ENCODE data around the gene KRTAP17-1.
"Not testable (repeated sequence)": the region's sequence is repeated elsewhere in the genome, so short reads cannot be mapped to it uniquely, and the experiment has no call there.

Gene KRTAP17-1, protein sequence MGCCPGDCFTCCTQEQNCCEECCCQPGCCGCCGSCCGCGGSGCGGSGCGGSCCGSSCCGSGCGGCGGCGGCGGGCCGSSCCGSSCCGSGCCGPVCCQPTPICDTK

DNA sequence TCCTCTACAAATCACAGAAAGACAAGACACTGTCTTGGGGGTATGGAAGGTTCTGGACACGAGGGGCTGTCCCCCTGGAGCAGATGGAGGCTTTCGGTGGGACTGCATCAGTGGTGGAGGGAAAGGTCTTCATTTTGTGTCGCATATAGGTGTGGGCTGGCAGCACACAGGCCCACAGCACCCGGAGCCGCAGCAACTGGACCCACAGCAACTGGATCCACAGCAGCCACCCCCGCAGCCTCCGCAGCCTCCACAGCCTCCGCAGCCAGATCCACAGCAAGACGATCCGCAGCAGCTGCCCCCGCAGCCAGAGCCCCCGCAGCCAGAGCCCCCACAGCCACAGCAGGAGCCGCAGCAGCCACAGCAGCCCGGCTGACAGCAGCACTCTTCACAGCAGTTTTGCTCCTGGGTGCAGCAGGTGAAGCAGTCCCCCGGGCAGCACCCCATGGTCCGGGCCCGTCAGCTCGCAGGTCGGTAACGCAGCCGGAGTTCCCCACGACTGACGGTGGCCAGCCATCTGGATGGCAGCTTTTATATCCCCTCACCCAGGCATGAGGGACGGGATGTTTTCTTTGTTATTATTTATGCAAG lies at the start of gene KRTAP17-1:
Gene KRTAP17-1 (minus strand): TSS at position 507 of the 591 bp plus-strand sequence. CDS start 60 bp downstream, at position 447.
- no peak for DNase-seq

DNA sequence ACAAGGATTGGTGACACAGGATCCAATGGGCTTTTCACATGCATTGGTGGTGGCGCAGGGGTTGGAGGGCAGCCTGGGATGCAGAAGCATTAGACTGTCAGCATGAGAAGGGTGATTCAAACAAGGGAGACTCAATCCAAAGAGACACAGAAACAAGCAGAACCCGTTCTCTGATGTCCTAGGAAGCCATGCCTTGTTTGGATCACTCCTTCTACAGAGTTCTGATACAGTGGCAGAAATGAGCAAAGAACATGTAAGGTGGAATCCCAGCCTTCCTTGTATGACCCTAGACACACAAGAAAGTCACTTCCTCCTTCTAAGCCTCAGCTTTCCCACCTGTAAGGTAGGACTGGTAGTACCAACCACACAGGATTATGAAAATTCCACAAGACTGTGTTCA lies 48.4 kb upstream of the KRTAP17-1 start:
- no peak for DNase-seq

DNA sequence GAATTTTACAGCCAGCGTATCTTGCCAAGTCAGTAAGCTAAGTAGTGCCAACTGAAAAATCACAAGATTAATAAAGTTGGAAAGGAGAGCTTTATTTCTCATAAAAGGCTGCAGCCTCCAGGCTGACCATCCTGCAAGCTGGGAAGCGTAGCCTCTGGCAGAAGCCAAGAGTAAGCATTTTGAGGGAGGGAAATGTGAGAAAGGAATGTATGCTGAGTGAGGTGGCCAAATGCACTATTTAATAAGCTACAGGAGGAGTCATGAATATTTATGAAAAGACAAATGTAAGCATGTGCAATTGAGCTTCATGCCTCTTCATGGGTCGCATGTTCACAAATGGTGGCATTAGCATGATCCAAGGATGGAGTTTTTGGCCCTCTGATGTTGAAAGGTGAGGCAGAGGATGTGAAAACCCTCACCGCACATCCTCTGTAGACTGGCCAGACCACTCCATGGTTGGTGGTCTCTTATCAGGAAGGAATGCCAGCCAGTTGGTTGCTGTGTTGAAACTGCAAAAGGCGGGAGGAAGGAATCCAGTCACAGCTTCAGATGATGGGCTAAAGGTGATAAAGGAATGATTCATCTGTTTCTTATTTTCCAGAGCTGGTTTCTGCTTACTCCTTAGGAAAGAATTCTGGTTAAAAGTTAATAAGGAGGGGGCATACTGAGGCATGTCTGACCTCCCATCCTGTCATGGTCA lies 44.9 kb upstream of the KRTAP17-1 start:
- DNase-seq, result no peak

DNA sequence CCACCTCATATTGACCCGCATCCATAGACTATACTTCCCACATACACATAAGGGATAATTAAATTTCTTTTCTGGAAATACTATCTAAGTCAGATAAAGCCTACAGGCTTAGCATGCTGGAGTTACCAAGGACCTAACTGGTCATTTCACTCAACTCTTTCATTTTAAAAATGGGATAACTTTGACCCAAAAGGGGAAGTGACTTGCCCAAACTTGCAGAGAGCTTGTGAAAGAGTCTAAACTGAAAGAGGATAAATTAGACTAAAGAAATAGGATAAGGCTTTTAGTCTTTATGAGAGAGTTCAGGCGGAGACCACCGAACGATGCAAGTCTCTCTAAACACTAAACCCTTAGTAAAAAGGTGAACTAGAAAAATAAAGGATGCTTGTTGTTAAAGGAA lies 39.0 kb upstream of the KRTAP17-1 start:
- no peak for DNase-seq

DNA sequence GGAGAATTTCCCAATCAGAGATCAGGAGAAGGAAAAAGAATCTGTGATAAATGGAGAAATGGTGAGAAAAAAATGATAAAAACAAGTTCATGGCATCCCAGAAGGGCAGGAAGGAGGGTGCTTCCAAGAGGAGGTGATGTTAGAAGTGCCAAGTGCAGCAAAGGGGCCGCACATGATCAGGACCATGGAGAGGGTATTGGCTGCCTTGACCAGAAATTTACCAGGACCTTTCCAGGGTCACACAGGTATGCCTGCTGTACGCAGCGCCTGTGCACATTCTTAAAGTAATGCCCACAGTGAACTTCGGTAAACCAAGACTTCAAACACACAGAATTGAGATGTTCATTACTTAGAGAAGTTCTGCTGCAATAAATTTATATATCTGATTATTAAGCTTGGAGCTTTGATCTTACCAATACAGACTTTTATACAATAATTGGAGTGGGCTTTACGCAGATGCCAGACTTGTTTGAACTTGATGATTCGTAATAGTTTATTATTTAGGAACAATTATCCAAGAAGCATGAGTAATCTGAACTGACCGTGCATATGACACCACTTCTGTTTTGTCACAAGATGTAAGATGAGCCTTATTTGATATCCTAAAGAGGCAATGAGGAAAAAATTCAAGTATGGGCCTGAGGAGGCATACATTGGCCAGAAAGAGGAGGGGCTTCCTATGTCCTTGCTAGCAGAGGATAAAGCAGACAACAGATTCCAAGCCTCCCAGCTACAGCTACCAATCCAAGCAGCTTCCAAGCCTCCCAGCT lies 37.3 kb upstream of the KRTAP17-1 start:
- no peak for DNase-seq

DNA sequence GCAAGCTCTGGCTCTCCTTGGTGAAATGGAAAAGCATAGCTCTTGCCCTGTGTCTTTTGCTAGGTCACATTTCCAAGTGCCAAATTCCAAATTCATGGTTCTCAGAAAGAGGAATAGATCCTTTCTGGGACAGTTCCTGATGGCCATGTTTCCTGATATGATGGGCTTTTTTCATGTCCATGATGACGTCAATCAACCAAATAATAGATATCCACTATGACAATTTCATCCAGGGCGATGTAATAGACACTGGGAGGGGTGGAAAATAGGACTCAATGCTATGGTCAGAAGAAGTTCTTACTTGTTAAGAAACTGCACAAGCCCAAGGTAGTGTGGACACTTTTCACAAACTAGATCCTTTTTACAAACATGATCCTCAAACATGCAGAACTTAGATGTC lies 35.7 kb upstream of the KRTAP17-1 start:
- no peak for DNase-seq

DNA sequence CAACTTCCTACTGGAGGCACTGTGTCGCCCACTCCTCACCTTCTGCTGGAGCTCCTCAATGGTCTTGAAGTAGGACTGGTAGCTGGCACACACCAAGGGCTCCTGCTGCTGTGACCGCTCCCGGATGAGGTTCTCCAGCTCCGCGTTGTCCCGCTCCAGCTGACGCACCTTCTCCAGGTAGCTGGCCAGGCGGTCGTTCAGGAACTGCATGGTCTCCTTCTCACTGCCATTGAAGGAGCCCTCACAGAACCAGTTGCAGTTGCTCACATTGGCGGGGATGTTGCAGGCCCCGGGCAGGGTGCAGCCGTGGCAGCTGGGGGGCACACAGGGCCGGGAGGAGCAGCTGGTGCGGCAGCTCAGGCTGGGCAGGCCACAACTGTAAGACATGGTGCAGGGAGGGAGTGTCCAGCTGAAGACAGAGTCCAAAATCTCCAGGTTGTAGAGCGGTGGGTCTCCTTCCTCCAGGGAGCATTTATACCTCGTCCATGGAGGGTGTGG lies 34.9 kb upstream of the KRTAP17-1 start, which contains the start of gene KRT33A:
Gene KRT33A (minus strand): TSS at position 448 of the 498 bp plus-strand sequence. CDS start 61 bp downstream, at position 387.
- DNase-seq, result not testable (repeated sequence)

DNA sequence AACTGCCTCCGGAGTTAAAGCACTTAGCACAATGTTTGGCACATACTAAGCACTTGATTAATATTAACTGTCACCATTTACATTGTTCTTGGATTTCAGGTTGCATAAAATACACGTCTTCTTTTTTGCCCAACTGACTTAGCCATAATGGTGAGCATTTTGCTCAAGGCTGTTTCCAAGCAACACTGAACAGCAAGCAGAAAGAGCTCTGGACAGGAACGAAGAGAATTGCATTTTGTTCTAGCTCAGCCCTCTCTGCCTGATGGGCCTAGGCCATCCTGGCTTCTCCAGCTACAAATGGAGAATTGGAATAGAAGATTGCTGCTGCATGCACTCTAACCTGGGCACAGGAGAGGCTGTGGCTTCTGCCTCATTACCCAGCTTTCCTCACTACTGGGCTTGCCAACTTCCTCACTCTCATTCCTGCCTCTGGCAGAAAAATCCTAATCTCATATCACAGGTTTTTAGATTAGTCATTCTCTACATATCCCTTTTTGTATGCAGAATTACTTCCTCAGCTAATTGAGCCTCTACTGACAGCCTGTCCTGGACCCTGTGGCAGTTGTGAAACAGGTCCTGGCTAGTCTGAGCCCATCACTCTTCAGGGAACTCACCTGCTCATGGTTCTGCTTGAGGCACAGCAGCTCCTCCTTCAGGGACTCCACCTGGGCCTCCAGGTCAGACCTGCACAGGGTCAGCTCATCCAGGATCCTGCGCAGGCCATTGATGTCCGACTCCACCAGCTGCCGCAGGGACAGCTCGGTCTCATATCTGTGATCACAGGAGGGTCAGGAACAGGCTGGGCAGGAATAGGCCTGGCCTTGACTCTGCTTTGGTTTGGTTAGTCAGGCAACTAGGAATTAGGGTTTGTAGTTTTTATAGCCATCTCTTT lies 32.6 kb upstream of the KRTAP17-1 start:
- no peak for DNase-seq

DNA sequence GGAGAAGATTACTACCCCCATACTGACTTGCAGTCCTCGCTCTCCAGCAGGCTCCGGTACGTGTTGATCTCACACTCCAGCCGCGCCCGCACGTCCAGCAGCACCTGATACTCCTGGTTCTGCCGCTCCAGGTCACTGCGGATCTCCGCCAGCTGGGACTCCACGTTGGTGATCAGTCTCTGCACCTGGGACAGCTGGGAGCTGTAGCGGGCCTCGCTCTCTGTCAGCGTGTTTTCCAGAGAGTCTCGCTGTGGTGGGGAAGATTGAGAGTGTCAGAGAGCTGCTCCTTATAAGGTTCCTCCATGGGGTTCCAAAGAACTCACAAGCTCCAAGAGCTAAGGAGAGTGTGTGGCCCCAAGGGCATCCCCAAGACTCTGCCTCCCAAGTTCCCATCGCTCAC lies 30.9 kb upstream of the KRTAP17-1 start:
- DNase-seq, result not testable (repeated sequence)

DNA sequence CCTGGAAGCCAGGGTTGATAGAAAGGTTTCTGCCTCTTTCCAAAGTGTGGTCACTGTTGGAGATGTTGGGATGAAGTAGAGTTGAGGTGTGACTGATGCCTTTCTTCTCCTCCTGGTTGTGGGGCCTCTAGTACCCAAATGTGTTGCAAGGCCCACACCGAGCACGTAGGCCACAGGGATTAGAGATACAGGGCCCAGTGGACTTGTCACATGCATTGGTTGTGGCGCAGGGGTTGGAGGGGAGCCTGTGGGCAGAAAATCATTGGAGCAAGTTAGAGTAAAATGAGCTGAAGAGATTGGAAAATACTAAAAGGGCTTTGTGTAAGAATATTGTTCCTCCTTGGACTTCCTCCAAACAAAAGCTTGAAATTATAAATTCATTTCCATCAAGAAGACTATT lies 30.5 kb upstream of the KRTAP17-1 start:
- no peak for DNase-seq

DNA sequence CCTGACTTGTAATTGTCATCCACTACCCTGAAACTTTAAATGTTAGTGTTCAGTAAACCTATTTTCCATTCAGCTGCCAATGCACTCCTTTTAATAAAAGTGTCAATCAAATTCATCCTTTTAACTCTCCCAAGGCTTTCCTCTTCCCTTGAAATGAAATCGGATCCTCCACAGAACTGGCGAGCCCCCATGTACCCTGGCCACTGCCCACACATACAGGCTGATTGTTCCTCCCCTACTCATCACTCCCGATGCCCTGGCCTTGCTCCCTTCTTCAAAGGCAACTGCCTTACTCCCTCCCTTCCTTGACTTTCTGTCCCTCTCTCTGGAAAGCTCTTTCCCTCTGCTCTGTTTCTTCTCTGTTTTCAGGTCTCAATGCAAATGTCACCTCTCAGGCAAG lies 27.5 kb upstream of the KRTAP17-1 start:
- no peak for DNase-seq

DNA sequence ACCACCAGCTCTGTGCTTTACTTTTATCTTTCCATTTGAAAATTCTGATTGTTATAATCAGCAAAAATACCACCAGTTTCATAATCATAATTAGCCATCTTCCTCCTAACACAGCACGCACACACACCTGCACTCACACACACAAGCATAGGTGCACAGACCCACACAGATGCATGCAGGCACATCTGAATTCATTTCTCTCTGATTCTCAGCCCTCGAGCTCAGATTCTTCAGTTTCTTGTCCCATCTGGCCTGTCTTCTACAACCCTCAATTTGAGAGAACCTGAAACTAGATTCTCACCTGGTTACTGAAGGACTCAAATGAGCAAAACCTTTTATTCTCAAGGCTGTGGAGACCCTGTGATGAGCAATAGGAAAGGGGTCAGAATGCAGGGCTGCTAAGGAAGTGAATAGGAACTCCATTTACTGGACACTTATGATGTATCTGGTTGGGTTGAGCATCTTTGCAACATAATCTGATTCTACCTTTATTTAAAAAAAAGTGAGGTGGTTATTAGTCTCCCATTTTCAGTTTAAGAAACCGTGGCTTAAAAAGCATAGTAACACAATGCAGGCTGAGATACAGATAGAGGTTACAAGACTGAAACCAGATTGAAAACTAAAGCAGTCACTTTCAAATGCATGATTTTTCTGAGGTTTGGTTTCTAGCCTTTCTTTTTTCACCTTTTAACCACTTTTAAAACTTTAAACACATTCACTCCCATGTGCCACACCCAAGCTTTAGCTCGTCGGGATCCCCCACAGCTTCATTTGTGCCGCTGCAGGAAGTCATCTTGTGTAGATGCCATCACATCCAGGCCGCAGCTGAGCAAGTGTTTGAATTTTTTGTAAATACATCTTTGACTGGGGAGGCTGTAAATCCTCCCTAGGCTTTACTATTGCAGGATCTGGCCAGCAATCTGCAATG lies 25.7 kb upstream of the KRTAP17-1 start:
- DNase-seq, result peak; percentile 76

DNA sequence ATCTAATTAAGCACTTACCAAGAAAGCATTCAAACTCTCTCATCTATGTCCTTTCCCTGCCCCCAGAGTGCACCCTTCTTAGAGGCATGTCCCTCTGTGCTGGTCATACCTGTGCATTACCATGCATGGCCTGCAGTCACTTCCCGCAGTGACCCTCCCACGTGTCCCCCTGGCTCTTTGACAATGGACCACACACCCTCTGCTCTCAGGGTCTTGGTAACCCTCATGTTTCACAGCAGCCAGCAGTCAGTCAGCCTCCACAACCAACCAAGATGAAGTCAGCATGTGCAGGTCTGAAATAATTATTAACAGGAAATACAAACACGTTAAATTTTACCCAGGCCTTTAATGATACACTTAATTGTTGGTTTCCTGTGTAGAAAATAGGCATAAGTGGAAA lies 25.0 kb upstream of the KRTAP17-1 start:
- no peak for DNase-seq

DNA sequence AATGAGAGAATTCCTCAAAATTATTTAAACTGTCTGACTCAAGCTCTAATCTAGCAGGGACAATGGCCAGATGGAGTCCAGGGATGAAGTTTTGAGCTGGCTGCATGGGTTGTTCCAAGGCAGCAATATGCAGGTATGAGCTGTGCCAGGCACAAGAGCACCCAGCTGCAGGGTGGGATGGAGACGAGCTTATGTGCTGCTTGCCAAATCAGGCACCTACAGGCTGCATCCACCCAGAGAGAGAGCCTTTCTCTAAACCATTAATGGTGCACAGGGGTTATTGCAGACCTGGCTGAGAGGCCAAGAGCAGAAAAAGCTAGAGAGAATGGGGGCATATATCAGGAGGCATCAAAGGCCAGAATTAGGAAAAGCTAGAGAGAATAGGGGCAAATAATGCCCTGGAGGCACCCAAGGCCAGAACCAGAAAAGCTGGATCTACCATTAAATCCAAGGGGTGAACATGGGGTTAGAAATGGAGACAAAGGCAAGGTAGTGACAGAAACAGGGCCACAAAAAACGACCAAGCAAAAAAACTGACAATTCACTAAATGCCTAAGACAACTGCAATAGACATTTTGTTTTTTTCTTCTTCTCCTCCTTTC lies 24.2 kb upstream of the KRTAP17-1 start:
- DNase-seq, result no peak

DNA sequence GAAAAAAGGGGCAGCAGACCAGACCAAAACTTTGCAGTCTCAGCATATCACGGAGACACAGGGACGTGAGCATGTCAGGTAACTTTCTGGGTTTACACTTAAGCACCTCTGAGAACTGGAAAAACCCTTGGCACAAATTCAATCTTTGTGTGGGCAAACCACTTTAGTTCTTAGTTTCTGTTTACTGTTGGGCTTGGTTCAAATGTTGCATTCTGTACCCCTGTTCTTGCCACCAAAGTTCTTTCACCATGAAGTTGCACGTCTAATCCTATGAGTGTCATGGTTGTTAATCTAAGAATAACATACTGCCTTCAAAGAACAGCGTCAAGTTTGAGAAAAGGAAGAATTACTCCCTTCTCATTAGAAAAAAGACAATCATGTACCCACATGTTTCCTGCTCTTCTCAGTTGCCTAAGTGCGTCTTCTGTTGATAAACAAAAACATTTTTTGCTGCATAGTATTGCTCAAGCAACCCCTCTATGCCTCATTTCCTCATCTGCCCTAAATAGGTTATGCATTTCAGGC lies 23.5 kb upstream of the KRTAP17-1 start:
- peak; percentile 88 for DNase-seq

DNA sequence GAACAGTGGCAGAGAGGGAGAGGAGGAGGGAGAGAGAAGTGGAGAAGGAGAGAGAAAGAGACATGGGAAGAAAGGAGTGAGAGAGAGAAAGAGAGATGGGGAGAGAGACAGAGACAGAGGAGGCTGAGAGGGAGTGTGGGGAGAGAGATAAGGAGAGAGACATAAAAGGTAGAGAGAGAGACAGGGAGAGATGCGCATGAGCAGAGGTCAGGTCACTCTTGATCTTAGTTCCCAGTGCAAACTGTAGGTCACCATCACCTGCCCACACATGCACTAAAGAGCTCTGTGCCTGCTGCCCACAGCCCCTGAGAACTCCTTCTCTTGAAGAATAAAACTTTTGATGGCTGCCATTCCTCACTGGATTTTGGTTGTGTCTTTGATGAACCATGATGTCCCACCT lies 20.2 kb upstream of the KRTAP17-1 start:
- DNase-seq, result no peak

DNA sequence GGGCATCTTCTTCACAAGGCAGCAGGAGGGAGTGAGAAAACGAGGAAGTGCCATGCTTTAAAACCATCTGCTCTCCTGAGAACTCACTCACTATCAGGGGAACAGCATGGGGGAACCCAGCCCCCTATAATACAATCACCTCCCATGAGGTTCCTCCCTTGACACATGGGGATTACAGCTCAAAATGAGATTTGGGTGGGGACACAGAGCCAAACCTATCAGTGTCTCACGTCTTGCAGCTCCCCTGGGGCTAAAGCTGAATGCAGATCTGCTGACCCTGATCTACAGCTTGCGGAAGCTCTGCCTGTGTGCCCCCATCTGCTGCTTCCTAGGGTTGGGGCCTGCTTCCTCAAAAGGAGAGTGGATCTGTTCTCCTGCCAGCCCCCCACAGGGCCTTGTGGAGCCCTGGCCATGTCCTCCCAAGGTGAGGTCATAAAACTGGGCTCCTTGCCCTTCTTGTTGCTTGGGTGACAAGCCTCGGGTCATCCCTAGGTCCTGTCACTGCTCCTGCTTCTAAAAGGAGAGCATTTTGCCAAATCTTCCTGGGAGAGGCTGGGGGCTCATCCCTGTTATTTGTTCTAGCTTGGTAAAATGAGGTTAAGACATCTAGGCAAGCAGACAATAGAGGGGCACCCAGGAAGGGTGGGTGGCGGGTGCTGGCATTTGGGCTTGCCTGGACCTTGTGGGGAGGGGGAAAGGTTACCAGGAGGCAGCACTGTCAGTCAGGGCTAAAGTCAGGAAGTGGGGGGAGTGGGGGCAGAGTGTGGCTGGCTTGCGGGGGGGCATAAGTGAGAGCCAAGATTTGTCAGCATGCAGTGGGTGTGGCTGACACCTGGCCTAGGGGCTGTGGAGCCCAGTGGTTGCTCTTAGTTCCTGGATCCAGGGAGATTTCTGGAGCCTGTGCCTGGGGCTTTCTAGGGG lies 19.1 kb upstream of the KRTAP17-1 start:
- peak; percentile 26 for DNase-seq

DNA sequence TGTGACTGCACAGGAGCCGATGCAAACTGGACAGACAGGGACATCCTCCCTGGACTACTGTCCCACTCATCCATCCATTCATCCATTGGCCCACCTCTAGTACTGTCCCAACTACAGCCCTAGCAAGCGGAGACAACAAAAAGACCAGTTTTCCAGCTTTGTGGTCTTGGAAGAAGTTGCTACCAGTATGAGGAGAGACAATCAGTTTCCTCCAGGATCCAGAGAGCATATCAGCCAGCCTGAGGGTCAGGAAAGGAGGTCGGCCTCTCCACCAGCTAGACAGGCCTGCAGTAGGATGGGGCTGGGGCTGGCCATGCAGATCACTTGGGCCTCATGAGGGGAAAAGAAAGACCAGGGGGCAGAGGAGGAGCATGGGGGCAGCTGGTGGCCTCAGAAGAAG lies 18.3 kb upstream of the KRTAP17-1 start:
- no peak for DNase-seq

DNA sequence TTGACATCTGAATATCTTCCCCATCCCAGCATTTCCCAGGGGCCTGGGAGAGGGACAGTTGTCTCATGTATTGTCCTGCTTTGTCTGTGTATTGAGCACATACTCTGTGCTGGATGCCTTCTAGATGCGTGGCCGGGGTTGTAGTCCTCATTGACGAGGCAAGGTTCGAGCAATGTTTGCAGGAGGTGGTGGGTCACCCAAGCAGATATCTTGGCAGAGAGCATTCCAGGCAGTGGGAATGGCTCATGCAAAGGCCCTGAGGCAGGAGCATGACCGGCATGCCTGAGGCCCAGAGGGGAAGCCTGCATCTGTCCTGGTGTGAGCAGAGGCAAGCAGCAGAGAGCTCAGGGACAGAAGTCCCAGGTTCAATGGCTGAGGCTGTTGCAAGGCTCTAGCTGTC lies 17.6 kb upstream of the KRTAP17-1 start:
- DNase-seq, result no peak
